MCF 10A (cell line): ENCODE results near the gene SLC43A1. TPM values are rescaled to one million over a fixed set of nuclear protein-coding genes. Genes with fewer than 3 reads are reported as not detected.
A peak's percentile ranks its signal among the peaks of the same experiment; 100 is the strongest.

Source experiments
- BruUV-seq: library from RNA; stranded (reverse); fragments of 400-500 nt; replicated peaks from 2 replicates; lab custom pipeline; 2021; lab: Mats Ljungman, UMichigan
- CTCF ChIA-PET: fragments of 300-600 bp; sonication (Branson Sonifier 250); formaldehyde crosslinking; extraction: SDS; loops from one replicate; lab custom pipeline; 2021; ENCODE audit warnings: antibody characterized with exemption, inconsistent platforms; lab: Yijun Ruan, JAX
- POLR2A ChIA-PET: fragments of 300-600, 350-650 bp; sonication (Branson Sonifier 250); formaldehyde crosslinking; extraction: SDS; loops from one replicate; lab custom pipeline; 2020; ENCODE audit warnings: antibody characterized with exemption, inconsistent platforms; lab: Yijun Ruan, JAX
- DNase-seq: peaks from one replicate; pipeline ENCODE4 v3.0.0-alpha.2; 2018; ENCODE audit not compliant: unreplicated experiment
- H3K27ac Mint-ChIP-seq: one replicate; pipeline ENCODE4 v1.8.0; 2022; ENCODE audit warnings: mild to moderate bottlenecking, low read depth, mixed read lengths; ENCODE audit not compliant: unreplicated experiment
- H3K27me3 Mint-ChIP-seq: one replicate; pipeline ENCODE4 v1.8.0; 2022; ENCODE audit warnings: mixed read lengths; ENCODE audit not compliant: insufficient read depth, unreplicated experiment
- H3K36me3 Mint-ChIP-seq: one replicate; pipeline ENCODE4 v1.8.0; 2022; ENCODE audit warnings: mild to moderate bottlenecking, moderate library complexity, mixed read lengths; ENCODE audit not compliant: insufficient read depth, unreplicated experiment
- H3K4me1 Mint-ChIP-seq: one replicate; pipeline ENCODE4 v1.8.0; 2022; ENCODE audit warnings: mixed read lengths; ENCODE audit not compliant: insufficient read depth, unreplicated experiment
- H3K4me3 Mint-ChIP-seq: one replicate; pipeline ENCODE4 v1.8.0; 2022; ENCODE audit warnings: mild to moderate bottlenecking, moderate library complexity, mixed read lengths; ENCODE audit not compliant: unreplicated experiment
- H3K9me3 Mint-ChIP-seq: one replicate; pipeline ENCODE4 v1.8.0; 2022; ENCODE audit warnings: mixed read lengths; ENCODE audit not compliant: unreplicated experiment
- CTCF ChIP-seq: fragments of 200-600 bp; IDR thresholded peaks from one replicate; pipeline ENCODE4 v1.8.0; 2022; ENCODE audit warnings: antibody characterized with exemption, mild to moderate bottlenecking; ENCODE audit not compliant: unreplicated experiment
- intact Hi-C: fragments of 100-400 bp; cut with micrococcal nuclease; formaldehyde crosslinking; loops from 2 replicates; pipeline ENCODE4 v1.14.1; 2022
- total RNA-seq: library from RNA; stranded (reverse); gene quantifications from 2 replicates; pipeline ENCODE4 v1.2.3, GENCODE V29; 2022

SLC43A1 gene
- total RNA-seq, 1 experiment from 2014 or later, result 3.2 TPM

GRCh38 chr11:57521116-57521515 lies 5.6 kb upstream of the SLC43A1 start:
- intact Hi-C loops, result no loop called here
- Mint-ChIP-seq H3K36me3 (peaks cover 9% of the 10 kb centered on the region), H3K9me3 (no peaks in the 10 kb centered on the region), H3K4me3 (no peak overlapping the region), H3K27ac (no peak overlapping the region), H3K27me3 (no peaks in the 10 kb centered on the region), H3K4me1 (no peaks in the 10 kb centered on the region)
- no peak for DNase-seq
- CTCF ChIA-PET, result interaction anchor here (0.6 to 6.9 kb wide), 8 partner anchors 15 to 192 kb away, joined by 3 to 58 read pairs (median 4); no protein-coding TSS in a partner anchor
- BruUV-seq, result no TSS peak
- POLR2A ChIA-PET, result interaction anchor here (0.7 kb wide), 2 partner anchors 28 to 94 kb away, joined by 3 to 5 read pairs; no protein-coding TSS in a partner anchor
- no peak for TF ChIP-seq CTCF

GRCh38 chr11:57516061-57516443 lies 550 bp upstream of the SLC43A1 start:
- Mint-ChIP-seq H3K36me3 (no peaks in the 10 kb centered on the region), H3K4me3 (peak overlapping the region; percentile 83), H3K9me3 (no peaks in the 10 kb centered on the region), H3K4me1 (no peaks in the 10 kb centered on the region), H3K27ac (peak overlapping the region; percentile 21), H3K27me3 (no peaks in the 10 kb centered on the region)
- POLR2A ChIA-PET, result interaction anchor here (0.7 to 1.7 kb wide), 8 partner anchors 9 to 90 kb away, joined by 3 to 6 read pairs (median 4); partner anchors contain the start of genes RTN4RL2 and TIMM10
- CTCF ChIA-PET, result interaction anchor here (0.6 to 7.1 kb wide), 10 partner anchors 11 to 171 kb away, joined by 3 to 70 read pairs (median 7); no protein-coding TSS in a partner anchor
- intact Hi-C loops, result no loop called here
- TF ChIP-seq CTCF, result no peak
- no peak for DNase-seq
- no TSS peak for BruUV-seq

- H3K4me3 Mint-ChIP-seq, result peak overlapping the region; percentile 83
- no peaks in the 10 kb centered on the region for H3K27me3 Mint-ChIP-seq
- intact Hi-C loops, result no loop called here
- no TSS peak for BruUV-seq
- ChIA-PET POLR2A (interaction anchor here (1.0 to 1.7 kb wide), 10 partner anchors 10 to 203 kb away, joined by 3 to 6 read pairs (median 4); partner anchors contain the start of gene RTN4RL2), CTCF (interaction anchor here (0.6 to 7.1 kb wide), 8 partner anchors 11 to 229 kb away, joined by 3 to 70 read pairs (median 4); no protein-coding TSS in a partner anchor)
- no peak for DNase-seq
- H3K27ac Mint-ChIP-seq, result no peak overlapping the region
- H3K4me1 Mint-ChIP-seq, result no peaks in the 10 kb centered on the region
- no peaks in the 10 kb centered on the region for H3K9me3 Mint-ChIP-seq
- H3K36me3 Mint-ChIP-seq, result no peaks in the 10 kb centered on the region
- TF ChIP-seq CTCF, result no peak
Measured at GRCh38 chr11:57514538-57515331, 767 bp downstream of the SLC43A1 start.

- H3K27me3 Mint-ChIP-seq, result no peaks in the 10 kb centered on the region
- no peak overlapping the region for H3K27ac Mint-ChIP-seq
- H3K4me1 Mint-ChIP-seq, result no peaks in the 10 kb centered on the region
- H3K4me3 Mint-ChIP-seq, result peak overlapping the region; percentile 83
- no peak for DNase-seq
- H3K9me3 Mint-ChIP-seq, result no peaks in the 10 kb centered on the region
- no peaks in the 10 kb centered on the region for H3K36me3 Mint-ChIP-seq
- ChIA-PET CTCF (interaction anchor here (0.6 to 7.1 kb wide), 6 partner anchors 13 to 230 kb away, joined by 3 to 70 read pairs (median 6); no protein-coding TSS in a partner anchor), POLR2A (interaction anchor here (1.0 to 1.3 kb wide), 3 partner anchors 56 to 202 kb away, joined by 3 to 5 read pairs (median 3); no protein-coding TSS in a partner anchor)
- BruUV-seq, result no TSS peak
- intact Hi-C loops, result no loop called here
- no peak for TF ChIP-seq CTCF
Measured at GRCh38 chr11:57513911-57514537, 1.5 kb downstream of the SLC43A1 start.
